ENCODE results near the gene PSMA3.

GRCh38 chr14:58305730-58306129 is 61.1 kb downstream of the PSMA3 start:
- TF ChIP-seq CTCF (IDR thresholded peaks at IDR 0.05), result no peak
- no peak for TF ChIP-seq POLR2A (IDR thresholded peaks at IDR 0.05)
